ENCODE data around the gene TAF11L12.
"Not testable (repeated sequence)": the region's sequence is repeated elsewhere in the genome, so short reads cannot be mapped to it uniquely, and the experiment has no call there.

Gene TAF11L12

GRCh38 chr5:17610092-17610491 lies at the start of gene TAF11L12:
Gene TAF11L12 (plus strand): TSS chr5:17610392.
- DNase-seq = not testable (repeated sequence)

- DNase-seq = not testable (repeated sequence)
Measured at GRCh38 chr5:17585658-17586057, 24.5 kb upstream of the TAF11L12 start, which contains the start of gene TAF11L7. Gene TAF11L7 (minus strand): TSS chr5:17585758.

GRCh38 chr5:17590860-17591259 lies 19.3 kb upstream of the TAF11L12 start, which contains the start of gene TAF11L8:
Gene TAF11L8 (minus strand): TSS chr5:17590960.
- not testable (repeated sequence) for DNase-seq

- not testable (repeated sequence) for DNase-seq
Measured at GRCh38 chr5:17594255-17594654, 15.9 kb upstream of the TAF11L12 start, which contains the start of gene TAF11L9. Gene TAF11L9 (minus strand): TSS chr5:17594394.

- DNase-seq = not testable (repeated sequence)
Measured at GRCh38 chr5:17597728-17598127, 12.5 kb upstream of the TAF11L12 start, which contains the start of gene TAF11L10. Gene TAF11L10 (minus strand): TSS chr5:17597828.

- DNase-seq = peak; percentile 7
Measured at GRCh38 chr5:17603880-17604279, 6.3 kb upstream of the TAF11L12 start, which contains the start of gene TAF11L11. Gene TAF11L11 (plus strand): TSS chr5:17604183.

GRCh38 chr5:17604951-17605350 lies 5.2 kb upstream of the TAF11L12 start:
- no peak for DNase-seq

GRCh38 chr5:17607461-17607860 lies 2.7 kb upstream of the TAF11L12 start:
- not testable (repeated sequence) for DNase-seq

- no peak for DNase-seq
Measured at GRCh38 chr5:17614872-17615605, 4.8 kb downstream of the TAF11L12 start.

GRCh38 chr5:17619354-17619753 lies 9.2 kb downstream of the TAF11L12 start:
- DNase-seq = no peak

- peak; percentile 44 for DNase-seq
Measured at GRCh38 chr5:17620627-17621026, 10.4 kb downstream of the TAF11L12 start.

GRCh38 chr5:17625686-17626085 lies 15.5 kb downstream of the TAF11L12 start:
- DNase-seq = no peak

GRCh38 chr5:17631788-17632187 lies 21.6 kb downstream of the TAF11L12 start, which contains the start of gene TAF11L13:
Gene TAF11L13 (plus strand): TSS chr5:17632088.
- DNase-seq = not testable (repeated sequence)

- DNase-seq = no peak
Measured at GRCh38 chr5:17634160-17634559, 24.0 kb downstream of the TAF11L12 start, which contains the start of gene TAF11L14. Gene TAF11L14 (plus strand): TSS chr5:17634460.

- DNase-seq = not testable (repeated sequence)
Measured at GRCh38 chr5:17649232-17649631, 39.0 kb downstream of the TAF11L12 start.

- DNase-seq = not testable (repeated sequence)
Measured at GRCh38 chr5:17655201-17655759, 45.1 kb downstream of the TAF11L12 start.

- no peak for DNase-seq
Measured at GRCh38 chr5:17655921-17656320, 45.7 kb downstream of the TAF11L12 start.
